ENCODE results near the gene ADRA2B. TPM values are rescaled to one million over a fixed set of nuclear protein-coding genes. Genes with fewer than 3 reads are reported as not detected.
A peak's percentile ranks its signal among the peaks of the same experiment; 100 is the strongest.
"Not testable (repeated sequence)": the region's sequence is repeated elsewhere in the genome, so short reads cannot be mapped to it uniquely, and the experiment has no call there.

Gene ADRA2B
- total RNA-seq, 1 experiment from 2014 or later: not detected

DNA sequence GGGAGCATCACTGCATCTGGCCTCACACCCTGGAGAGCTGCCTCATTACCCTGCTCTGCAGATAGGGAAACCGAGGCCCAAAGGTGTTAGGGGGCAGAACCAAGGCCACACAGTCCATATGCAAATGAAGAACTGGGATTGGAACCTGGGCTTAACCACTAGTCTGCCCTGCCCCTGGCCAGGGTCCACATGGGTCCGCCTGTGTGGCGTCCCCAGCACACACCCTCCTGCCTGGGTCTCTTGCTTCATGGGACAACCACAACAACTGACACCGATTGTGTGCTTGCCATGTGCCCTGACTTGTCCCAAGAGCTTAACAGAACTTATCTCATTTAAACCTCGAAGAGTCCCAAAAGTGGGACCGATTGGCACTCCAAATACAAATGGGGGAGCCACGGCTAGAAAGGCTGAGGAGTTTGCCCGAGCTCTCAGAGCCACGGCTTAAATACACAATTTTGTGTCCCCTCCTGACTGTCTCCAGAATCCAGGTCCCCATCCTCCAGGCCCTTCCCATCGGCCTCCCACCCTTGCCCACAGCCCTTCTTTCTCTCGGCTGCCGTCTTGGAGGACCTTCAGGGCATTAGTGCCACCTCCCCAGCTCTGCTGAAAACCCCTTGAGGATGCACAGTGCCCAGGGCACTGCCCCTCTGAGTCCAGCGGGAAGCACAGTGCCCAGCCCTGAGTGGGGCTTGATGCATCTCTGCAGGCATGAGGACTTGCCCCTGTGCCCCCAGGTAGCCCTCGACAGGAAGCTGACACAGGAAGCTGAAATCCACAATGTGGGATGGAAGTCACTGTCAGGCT is 34.6 kb upstream of the ADRA2B start:
- no peak for DNase-seq (ENCODE audit: low read depth)

DNA sequence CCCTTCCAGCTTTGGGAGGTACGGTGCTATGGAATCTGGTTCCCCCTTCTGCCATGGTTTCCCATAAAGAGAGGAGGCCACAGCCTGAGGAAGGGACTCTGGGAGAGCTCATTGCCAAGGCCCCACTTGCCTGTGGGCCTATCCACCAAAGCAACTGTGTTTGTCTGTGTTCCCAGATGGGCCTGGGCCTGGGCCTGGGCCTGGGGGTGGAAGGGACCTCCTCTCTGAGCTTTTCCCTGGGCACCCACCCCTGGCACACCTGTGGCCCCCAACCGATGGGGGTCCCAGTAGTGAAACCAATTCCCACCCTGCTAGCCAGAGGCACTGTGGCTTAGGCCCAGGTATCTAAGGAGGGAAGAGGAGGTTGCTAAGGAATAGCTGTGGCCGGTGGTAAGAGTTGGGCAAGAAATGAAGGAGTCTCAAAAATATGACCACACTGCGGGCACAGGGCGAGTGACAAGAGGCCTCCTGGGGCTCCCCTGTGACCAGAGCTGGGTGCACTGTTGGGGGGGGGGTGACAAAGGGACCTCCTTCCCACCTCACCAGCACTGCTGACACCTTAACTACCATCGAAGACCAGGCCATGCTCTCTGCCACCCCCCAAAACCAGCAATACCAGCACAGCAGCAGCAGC is 33.8 kb upstream of the ADRA2B start:
- DNase-seq (ENCODE audit: low read depth): no peak

DNA sequence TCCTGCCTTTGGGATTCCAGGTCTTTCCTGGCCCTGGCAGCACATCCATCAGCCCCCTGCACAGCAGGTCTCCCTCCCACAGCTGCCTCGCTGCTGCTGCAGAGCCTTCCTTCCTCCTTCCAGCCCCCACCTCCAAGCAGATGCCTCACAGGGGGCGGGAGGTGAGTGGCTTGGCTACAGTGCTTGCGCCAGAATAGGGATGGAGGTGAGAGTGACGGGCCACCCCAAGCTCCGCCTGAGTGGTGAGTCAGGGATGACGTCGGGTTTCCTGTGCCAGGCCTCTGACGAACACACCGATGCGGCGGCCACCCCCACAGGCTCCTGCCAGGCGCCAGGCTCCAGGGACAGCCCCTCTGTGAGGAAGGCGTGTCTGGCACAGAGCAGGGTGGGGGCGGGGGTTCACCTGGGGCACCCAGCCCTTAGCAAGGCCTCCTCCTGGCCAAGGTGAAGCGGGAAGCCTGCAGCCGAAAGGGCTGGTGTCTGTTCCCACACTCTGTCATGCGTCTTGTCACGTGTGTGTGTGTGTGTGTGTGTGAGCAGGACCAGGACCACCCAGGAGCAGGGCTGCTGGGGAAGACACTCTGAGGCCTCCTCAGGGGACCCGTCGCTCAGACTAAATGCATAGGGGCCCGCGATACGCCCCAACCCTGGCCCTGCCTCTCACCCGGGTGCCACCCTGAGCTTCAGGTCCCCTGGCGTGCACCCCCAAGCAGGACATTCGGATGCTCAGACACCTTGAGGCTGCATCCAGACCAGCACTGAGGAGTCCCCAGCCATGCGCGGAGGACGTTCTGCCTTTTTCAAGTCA is 32.2 kb upstream of the ADRA2B start:
- peak; percentile 13 for DNase-seq (ENCODE audit: low read depth)

DNA sequence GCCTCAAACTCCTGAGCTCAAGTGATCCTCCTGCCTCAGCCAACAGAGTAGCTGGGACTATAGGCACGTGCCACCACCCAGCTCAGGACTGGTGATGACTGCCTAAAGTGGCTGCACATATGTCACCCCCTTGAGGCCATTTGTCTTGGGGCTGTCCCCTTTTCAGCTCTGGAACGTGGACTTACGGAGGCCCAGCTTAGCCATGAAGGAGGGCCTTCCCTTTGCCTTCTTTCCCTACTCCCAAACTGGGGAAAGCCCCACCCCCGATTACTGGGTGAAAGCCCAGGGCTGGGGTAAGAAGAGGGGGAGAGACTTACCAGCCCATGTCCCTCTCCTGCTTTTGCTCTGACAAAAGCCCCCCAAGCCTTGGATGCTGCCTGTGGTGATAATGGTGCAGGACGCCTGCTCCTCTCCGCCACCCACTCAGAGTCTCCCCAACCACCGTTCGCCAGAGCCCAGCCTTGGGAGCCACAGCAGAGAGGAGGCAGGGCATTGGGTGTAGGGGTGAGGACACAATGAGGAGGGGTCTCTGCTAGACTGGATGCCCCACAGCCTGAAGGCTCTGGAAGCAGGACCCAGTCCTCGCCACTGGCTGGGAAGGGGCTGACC is 31.3 kb upstream of the ADRA2B start:
- no peak for DNase-seq (ENCODE audit: low read depth)

DNA sequence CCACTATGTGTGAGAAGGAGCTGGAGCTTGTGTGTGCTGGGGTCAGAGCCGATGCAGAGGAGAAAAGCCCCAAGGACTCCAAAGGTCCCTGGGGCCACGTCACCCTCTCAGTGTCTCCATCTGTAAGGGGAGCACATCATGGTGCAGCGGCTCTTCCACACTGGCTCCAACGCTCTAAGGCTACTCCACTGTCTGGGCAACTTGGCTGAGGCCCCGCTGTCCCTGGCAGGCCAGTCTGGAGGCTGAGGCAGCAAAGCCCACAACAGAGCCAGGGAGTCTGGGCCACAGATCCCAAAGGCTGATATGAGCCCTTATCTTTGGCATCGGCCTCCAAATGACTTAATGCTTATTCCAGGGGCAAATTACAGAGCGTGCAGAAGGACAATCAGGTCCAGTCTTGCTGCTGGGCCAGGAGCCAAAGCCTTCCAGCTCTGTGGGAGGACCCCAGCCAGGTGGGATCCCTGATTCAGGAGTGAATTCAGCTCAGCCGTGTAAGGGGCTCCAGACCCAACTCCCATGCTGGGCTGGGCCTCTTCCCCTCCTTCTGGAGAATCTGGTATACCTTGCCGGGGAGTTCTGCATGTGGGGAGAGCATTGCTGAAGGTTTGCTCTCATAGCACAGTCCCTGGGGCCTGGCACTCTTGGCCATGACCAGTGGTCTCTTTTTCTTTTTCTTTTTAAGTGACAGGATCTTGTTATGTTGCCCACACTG is 30.7 kb upstream of the ADRA2B start:
- no peak for DNase-seq (ENCODE audit: low read depth)

DNA sequence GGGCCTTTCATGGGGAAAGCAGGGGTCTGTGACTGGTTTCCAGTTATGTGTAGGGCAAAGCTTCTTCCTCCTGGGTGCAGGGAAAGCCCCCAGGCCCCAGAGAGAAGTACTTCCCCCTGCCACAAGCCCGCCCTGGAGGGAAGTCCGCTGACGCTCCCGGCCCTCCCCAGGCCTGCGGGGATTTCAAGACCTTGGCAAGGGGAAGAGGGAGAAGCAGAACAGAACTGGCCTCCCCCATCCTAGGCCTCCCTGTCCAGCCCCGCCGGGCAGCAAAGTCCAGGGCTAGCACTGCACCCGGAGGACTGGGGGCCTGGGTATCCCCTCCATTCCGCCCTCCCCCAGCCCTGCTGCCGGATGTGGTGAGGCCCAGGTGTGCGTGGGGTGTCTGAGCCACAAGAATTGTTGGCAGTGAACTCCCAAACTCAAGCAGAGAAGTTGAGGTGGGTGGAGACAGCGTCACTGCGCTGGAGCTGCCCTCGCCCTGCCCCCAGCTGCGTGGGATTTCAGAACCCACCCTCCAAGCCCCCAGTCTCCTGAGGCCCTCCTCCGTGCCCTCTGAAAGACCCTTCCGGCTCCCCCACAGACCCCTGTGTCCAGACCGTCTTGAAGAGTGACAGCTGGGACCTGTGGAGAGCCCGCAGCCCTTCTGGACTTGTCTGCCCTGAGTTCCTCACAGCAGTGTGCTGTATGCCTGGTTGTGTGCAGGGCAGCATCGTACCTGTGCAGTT is 29.9 kb upstream of the ADRA2B start:
- DNase-seq (ENCODE audit: low read depth): no peak

DNA sequence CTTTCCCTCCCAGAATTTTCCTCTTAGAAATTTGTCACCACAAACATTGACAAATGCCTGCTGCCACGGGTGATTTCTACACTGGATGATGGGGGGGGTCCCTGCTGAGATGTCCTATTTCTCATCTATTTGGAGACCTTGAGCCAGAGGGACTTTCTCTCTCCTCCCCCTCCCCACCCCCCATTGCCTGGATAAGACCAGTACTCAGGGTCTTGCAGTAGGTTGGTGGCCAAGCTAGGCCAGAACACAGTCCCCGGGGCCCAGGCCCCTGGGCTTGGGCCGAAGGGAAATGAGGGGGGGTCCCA is 29.4 kb upstream of the ADRA2B start:
- DNase-seq (ENCODE audit: low read depth): no peak

DNA sequence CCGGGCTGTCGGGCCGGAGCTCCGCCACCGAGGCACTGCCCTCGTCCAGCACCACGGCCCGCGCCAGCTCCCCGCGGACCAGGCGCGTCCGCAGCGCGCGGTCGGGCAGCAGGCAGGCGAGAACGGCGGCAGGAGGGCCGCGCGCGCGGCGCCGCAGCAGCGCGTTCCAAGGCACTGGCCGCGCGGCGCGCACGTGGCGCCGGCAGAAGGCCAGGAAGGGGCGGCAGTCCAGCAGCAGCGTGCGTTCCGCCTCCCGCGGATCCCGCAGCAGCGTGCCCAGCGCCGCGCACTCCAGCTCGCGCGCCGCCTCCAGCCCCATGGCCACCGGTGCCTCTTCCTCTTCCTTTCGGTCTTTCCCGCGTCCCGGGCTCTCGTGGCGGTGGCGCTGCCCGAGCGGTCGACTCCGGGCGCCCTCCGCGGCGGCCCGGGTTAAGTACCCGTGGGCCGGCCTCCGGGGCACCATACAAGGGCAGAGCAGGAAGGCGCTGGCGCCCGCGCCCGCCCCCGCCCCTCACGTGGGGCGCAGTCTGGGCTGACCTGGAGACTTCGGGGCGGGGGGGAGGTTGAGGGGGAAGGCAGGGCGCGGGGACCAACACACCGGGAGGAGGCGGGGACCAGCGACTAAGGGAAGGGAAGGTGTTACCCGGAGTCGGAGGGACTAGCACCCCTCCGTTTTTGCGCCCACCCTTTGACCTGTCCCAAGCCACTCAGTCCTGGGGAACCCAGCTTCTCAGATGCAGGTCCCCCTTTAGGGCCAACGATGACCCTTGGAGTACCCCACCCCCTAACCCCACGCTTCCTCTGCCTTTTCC is 28.9 kb upstream of the ADRA2B start, which contains the start of gene DUSP2:
Gene DUSP2, minus strand, starts transcription at position 405 of the 812 bp plus-strand sequence. Its CDS starts 86 bp downstream, at position 319.
- peak; percentile 22 for DNase-seq (ENCODE audit: low read depth)

DNA sequence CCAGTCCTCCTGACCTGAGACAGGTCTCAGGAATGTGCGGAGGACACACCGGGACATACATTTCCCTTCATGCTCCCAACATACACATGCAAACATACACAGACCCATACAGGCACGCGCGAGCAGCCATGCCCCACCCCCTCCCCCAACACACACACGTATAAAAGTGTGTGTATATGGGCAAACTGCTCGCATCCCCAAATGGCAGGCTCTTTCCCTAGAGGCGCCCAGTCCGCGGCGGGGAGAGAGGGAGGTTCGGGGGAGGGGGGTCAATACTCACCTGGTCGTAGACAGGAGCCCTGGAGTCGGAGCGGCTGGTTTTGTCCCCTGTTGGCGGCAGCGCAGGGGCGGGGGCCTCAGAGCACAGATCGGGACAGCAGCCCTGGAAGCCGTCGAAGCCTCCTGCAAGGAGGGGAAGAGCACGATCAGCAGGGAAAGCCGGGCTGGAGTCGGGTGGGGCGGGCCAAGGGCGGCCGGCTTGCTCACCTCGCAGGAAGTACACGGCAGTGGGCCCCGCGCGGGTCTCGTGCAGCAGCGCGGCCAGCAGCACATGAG is 28.2 kb upstream of the ADRA2B start:
- DNase-seq (ENCODE audit: low read depth): no peak

DNA sequence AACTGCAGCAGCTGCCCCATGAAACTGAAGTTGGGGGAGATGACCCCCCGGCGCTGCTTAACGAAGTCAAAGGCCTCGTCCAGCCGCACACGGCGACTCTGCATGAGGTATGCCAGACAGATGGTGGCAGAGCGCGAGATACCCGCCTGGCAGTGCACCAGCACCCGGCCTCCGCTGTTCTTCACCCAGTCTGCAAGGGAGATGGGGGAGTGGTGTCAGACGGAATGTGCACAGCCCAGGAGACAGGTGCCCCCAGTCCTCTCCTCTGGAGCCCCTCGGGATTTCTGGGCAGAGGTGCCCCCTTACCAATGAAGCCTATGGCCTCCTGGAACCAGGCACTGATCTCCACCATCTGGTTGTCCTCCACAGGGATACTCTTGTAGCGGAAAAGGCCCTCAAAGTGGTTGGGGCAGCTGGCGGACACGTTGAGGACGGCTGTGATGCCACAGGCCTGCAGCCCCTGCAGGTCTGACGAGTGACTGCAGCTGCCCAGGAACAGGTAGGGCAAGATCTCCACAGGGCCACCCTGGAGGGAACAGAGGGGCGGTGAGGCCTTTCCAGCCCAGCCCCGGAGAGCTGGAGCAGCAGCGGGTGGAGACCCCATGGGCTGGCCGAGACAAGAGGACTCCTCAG is 27.6 kb upstream of the ADRA2B start:
- DNase-seq (ENCODE audit: low read depth): no peak

DNA sequence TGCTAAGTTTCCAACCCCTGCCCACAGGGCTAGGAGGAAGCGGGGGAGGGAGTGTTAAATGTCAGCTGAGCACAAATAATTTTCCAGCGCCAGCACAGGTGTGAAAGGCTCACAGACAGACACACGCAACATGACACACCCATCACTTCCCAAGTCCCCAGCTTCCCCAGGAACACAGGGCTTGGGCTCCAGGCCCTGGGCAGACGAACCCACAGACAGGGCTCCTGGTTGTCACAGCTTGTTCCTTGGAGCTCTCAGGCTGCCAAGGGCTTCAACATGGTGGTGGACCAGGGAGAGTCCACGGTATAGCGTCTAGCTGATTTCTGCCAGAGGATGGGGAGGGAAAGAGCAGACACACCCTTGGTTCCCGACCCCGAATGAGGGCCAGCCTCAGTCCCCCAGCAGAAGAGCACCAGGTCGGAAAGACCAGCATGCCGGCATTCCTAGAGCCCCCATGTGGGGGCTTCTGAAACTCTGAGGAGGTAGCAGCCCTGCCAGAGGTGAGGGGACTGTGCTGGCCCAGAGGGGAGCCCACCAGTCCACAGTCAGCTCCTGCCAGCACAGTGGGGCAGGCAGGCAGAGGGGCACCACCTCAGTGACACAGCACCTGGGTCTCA is 27.0 kb upstream of the ADRA2B start:
- no peak for DNase-seq (ENCODE audit: low read depth)

DNA sequence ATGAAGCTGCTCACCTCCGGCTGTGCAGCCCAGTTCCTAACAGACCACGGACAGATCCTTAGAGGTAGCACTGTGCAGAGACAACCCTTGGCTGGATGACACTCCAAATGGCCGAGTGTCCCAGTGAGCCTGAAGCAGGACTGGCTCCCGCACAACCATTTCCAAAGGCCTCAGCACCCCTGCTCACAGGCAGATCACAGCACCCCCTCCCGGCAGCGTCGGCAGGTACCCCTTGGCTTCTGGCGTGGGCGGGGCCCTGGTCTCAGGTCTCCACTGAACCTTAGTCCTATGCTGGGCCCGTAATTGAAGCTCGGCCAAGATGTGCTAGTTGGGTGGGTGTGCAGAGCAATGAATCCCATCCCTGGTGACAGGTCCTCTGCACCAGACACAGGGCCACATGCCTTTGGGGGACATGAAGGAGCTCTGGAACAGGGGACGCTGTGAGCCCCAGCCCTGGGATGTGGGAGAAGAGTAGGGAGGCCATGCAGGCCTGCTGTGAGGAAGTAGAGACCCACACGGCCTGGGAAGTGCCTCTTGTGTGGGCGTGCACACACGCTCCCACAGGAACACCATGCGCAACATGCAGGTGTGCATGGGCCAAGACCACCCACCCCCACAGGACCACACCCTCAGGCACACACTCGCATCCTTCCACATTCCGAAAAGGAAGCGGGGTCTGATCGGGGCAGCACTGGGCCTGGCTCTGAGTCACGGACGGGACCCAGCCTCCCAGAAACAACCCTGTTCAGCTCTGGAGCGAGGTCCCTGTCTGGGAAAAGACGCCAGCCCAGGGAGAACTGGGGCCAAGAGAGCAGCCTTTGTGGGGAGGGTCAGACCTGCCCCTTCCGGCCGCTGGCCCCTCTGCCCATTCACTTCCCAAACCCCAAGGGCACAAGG is 26.1 kb upstream of the ADRA2B start:
- no peak for DNase-seq (ENCODE audit: low read depth)

DNA sequence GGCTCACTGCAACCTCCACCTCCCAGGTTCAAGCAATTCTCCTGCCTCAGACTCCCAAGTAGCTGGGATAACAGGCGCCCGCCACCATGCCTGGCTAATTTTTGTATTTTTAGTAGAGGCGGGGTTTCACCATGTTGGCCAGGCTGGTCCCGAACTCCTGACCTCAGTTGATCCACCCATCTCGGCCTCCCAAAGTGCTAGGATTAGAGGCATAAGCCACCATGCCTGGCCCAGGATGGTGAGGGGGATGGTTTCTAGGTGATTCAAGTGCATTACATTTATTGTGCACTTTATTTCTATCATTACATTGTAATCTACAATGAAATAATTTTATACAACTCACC is 25.2 kb upstream of the ADRA2B start:
- not testable (repeated sequence) for DNase-seq (ENCODE audit: low read depth)

DNA sequence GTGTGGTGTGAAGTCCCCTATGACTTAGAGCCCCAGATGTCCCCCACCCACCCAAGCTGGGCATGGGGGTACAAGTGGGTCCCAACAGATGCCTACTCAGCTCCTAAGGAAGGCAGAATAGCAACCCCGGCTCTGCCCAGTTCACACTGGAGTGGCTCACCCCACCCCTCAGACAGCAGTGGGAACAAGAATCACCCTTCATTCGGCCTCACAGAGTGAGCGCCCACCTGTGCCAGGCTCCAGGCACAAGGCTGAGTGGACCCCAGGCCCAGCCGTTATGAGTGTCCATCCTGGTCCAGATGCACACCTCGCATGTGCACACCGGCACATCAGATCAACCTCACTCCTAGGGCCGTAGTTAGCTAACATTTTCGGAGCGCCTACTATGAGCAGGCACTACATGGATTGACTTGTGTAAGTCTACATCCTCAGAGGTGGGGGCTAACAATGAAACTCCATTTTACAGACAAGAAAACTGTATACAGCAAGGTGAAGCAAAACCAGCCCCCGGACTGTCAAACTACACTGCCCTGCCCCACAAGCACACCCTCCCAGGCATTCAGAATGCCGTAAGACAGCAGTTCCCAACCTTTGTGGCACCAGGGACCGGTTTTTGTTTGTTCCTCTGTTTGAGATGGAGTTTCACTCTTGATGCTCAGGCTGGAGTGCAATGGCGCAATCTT is 24.7 kb upstream of the ADRA2B start:
- DNase-seq (ENCODE audit: low read depth): no peak

DNA sequence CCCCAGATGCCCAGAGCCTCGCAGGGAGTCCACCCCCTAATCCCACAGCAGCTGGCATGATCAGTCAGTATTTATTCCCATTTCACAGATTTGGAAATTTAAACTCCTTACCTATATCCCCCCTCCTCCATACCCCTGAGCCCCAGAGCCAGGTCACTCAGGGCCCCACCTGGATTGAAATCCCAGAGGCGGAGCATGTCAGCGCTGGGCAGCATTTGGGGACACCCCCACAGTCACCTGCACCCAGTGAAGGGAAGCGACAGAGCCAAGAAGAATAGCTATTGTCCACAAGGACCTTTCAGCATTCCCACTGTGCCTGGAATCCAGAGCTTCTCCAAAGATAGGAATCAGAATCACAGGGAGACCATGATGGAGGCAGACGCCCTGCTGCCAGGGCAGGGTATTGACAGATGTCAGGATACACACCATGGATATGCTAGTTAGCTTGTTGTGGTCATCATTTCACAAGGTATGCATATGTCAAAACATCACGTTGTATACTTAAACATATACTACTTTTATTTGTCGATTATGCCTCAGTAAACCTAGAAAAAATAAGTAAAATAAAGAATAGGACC is 22.9 kb upstream of the ADRA2B start:
- DNase-seq (ENCODE audit: low read depth): no peak
